H9 (cell line): ENCODE measurements around the gene EFCAB14. TPM values are rescaled to one million over a fixed set of nuclear protein-coding genes. Genes with fewer than 3 reads are reported as not detected.

Source experiments
- DNase-seq: peaks from one replicate; pipeline ENCODE4 v3.0.0-alpha.2; 2017
- H2AFZ ChIP-seq: one replicate; pipeline ENCODE4 v1.6.1; 2013; ENCODE audit warnings: mild to moderate bottlenecking, low read length, control low read depth, moderate library complexity
- H2AK5ac ChIP-seq: 2 replicates; pipeline ENCODE4 v1.6.1; 2013; ENCODE audit warnings: low read length, control low read depth, mixed read lengths; ENCODE audit not compliant: insufficient read length
- H2BK120ac ChIP-seq: one replicate; pipeline ENCODE4 v1.6.1; 2013; ENCODE audit warnings: low read depth, mild to moderate bottlenecking, low read length, control low read depth, inconsistent platforms; ENCODE audit not compliant: poor library complexity, severe bottlenecking
- H2BK12ac ChIP-seq: 2 replicates; pipeline ENCODE4 v1.6.1; 2013; ENCODE audit warnings: low read length, control low read depth, mixed read lengths, low read depth; ENCODE audit not compliant: insufficient read length
- H2BK15ac ChIP-seq: 2 replicates; pipeline ENCODE4 v1.6.1; 2013; ENCODE audit warnings: low read depth, low read length, control low read depth
- H2BK20ac ChIP-seq: one replicate; pipeline ENCODE4 v1.6.1; 2013; ENCODE audit warnings: low read depth, mild to moderate bottlenecking, low read length, control low read depth, inconsistent platforms; ENCODE audit not compliant: poor library complexity, severe bottlenecking
- H2BK5ac ChIP-seq: 2 replicates; pipeline ENCODE4 v1.6.1; 2013; ENCODE audit warnings: low read length, control low read depth, mixed read lengths; ENCODE audit not compliant: insufficient read length
- H3K14ac ChIP-seq: 2 replicates; pipeline ENCODE4 v1.6.1; 2013; ENCODE audit warnings: low read length, control low read depth; ENCODE audit not compliant: insufficient read depth
- H3K18ac ChIP-seq: 2 replicates; pipeline ENCODE4 v1.6.1; 2013; ENCODE audit warnings: low read depth, mild to moderate bottlenecking, mixed read lengths, low read length, control low read depth; ENCODE audit not compliant: insufficient read length
- H3K23ac ChIP-seq: 2 replicates; pipeline ENCODE4 v1.6.1; 2013; ENCODE audit warnings: low read length, control low read depth, mixed read lengths, low read depth; ENCODE audit not compliant: insufficient read length
- H3K23me2 ChIP-seq: 2 replicates; pipeline ENCODE4 v1.6.1; 2013; ENCODE audit warnings: low read depth, mild to moderate bottlenecking, mixed read lengths, low read length, control low read depth; ENCODE audit not compliant: insufficient read length, poor library complexity, severe bottlenecking
- H3K27ac ChIP-seq: 2 replicates; pipeline ENCODE4 v1.5.1; 2013; ENCODE audit warnings: low read length, control low read depth, mixed read lengths, low read depth; ENCODE audit not compliant: insufficient read length
- H3K27me3 ChIP-seq: 2 replicates; pipeline ENCODE4 v1.6.1; 2013; ENCODE audit warnings: low read length, control low read depth, inconsistent platforms; ENCODE audit not compliant: insufficient read depth
- H3K4ac ChIP-seq: 2 replicates; pipeline ENCODE4 v1.6.1; 2013; ENCODE audit warnings: low read depth, mild to moderate bottlenecking, control low read depth, inconsistent platforms, low read length, moderate library complexity
- H3K4me1 ChIP-seq: 2 replicates; pipeline ENCODE4 v1.6.1; 2013; ENCODE audit warnings: low read length, control low read depth, inconsistent platforms; ENCODE audit not compliant: insufficient read depth
- H3K4me2 ChIP-seq: 2 replicates; pipeline ENCODE4 v1.6.1; 2013; ENCODE audit warnings: low read length, control low read depth, mixed read lengths; ENCODE audit not compliant: insufficient read length, insufficient read depth
- H3K56ac ChIP-seq: 2 replicates; pipeline ENCODE4 v1.6.1; 2013; ENCODE audit warnings: low read depth, mild to moderate bottlenecking, mixed read lengths, low read length, control low read depth; ENCODE audit not compliant: insufficient read length
- H3K79me1 ChIP-seq: 2 replicates; pipeline ENCODE4 v1.6.1; 2013; ENCODE audit warnings: low read depth, mild to moderate bottlenecking, moderate library complexity, low read length, control low read depth, inconsistent platforms; ENCODE audit not compliant: insufficient read depth, poor library complexity, severe bottlenecking
- H3K79me2 ChIP-seq: 2 replicates; pipeline ENCODE4 v1.6.1; 2013; ENCODE audit warnings: low read length, control low read depth, inconsistent platforms; ENCODE audit not compliant: insufficient read depth
- H3K9ac ChIP-seq: 2 replicates; pipeline ENCODE4 v1.6.1; 2013; ENCODE audit warnings: low read length, control low read depth, mixed read lengths; ENCODE audit not compliant: insufficient read length; ENCODE audit errors: extremely low read depth
- H3K9me3 ChIP-seq: one replicate; pipeline ENCODE4 v1.6.1; 2013; ENCODE audit warnings: low read depth, low read length, inconsistent platforms; ENCODE audit not compliant: control insufficient read depth
- H3T11ph ChIP-seq: one replicate; pipeline ENCODE4 v1.6.1; 2013; ENCODE audit warnings: mild to moderate bottlenecking, low read length, control low read depth, inconsistent platforms
- H4K20me1 ChIP-seq: one replicate; pipeline ENCODE4 v1.6.1; 2013; ENCODE audit not compliant: control insufficient read depth, insufficient read length, insufficient read depth
- H4K5ac ChIP-seq: 2 replicates; pipeline ENCODE4 v1.6.1; 2013; ENCODE audit warnings: low read depth, mild to moderate bottlenecking, mixed read lengths, low read length, control low read depth; ENCODE audit not compliant: insufficient read length
- H4K8ac ChIP-seq: replicated peaks from 2 replicates; pipeline ENCODE4 v1.6.1; 2013; ENCODE audit warnings: low read length, control low read depth, mixed read lengths, low read depth; ENCODE audit not compliant: insufficient read length
- H4K91ac ChIP-seq: 2 replicates; pipeline ENCODE4 v1.6.1; 2013; ENCODE audit warnings: low read depth, mild to moderate bottlenecking, moderate library complexity, mixed read lengths, low read length, control low read depth; ENCODE audit not compliant: insufficient read length
- H3K27ac Mint-ChIP-seq, 3 experiments: 2 replicates in 2 of 3; 3 replicates in 1 of 3; pipeline ENCODE4 v1.8.0; 2020 to 2021; ENCODE audit warnings: mixed read lengths in 3 of 3, mild to moderate bottlenecking in 1 of 3, moderate library complexity in 1 of 3
- H3K27me3 Mint-ChIP-seq: 2 replicates; pipeline ENCODE4 v1.8.0; 2021; ENCODE audit warnings: low read depth, mild to moderate bottlenecking, moderate library complexity, mixed read lengths
- H3K36me3 Mint-ChIP-seq, 3 experiments: 2 replicates in 2 of 3; 3 replicates in 1 of 3; pipeline ENCODE4 v1.8.0; 2020 to 2021; ENCODE audit warnings: low read depth in 3 of 3, mixed read lengths in 3 of 3; ENCODE audit not compliant: insufficient read depth in 1 of 3
- H3K4me1 Mint-ChIP-seq, 2 experiments: 2 replicates each; pipeline ENCODE4 v1.8.0; 2020; ENCODE audit warnings: mixed read lengths in 2 of 2
- H3K4me3 Mint-ChIP-seq, 2 experiments: 2 replicates in 1 of 2; 3 replicates in 1 of 2; pipeline ENCODE4 v1.8.0; 2020 to 2021; ENCODE audit warnings: mild to moderate bottlenecking in 2 of 2, mixed read lengths in 2 of 2, moderate library complexity in 1 of 2
- H3K9me3 Mint-ChIP-seq, 2 experiments: 2 replicates in 1 of 2; 3 replicates in 1 of 2; pipeline ENCODE4 v1.8.0; 2020; ENCODE audit warnings: mild to moderate bottlenecking in 2 of 2, mixed read lengths in 2 of 2, moderate library complexity in 1 of 2
- CTCF ChIP-seq: fragments of 200-600 bp; sonication (generic); conservative IDR thresholded peaks from 3 replicates; pipeline ENCODE4 v1.8.0; 2021; ENCODE audit warnings: antibody characterized with exemption, mild to moderate bottlenecking
- WGBS: extraction: QIAGEN DNeasy Blood & Tissue Kit; methylation state at CpG from one replicate; pipeline ENCODE4 v1.1.7; 2013; ENCODE audit warnings: missing lambda C conversion rate, low lambda C conversion rate, mixed read lengths; ENCODE audit not compliant: insufficient read length; ENCODE audit errors: extremely low coverage; 5-methylcytosine and 5-hydroxymethylcytosine counted together
- total RNA-seq: library from RNA; stranded (reverse); gene quantifications from 2 replicates; pipeline ENCODE4 v1.2.1, GENCODE V29; 2021

EFCAB14 gene
- total RNA-seq, 1 experiment from 2014 or later: 42.2 TPM

GRCh38 chr1:46689356-46689755 is 29.6 kb downstream of the EFCAB14 start:
- Histone ChIP-seq H2BK12ac (no peak overlapping the region), H4K20me1 (no peaks in the 10 kb centered on the region), H3K56ac (no peak overlapping the region), H3K79me2 (no peaks in the 10 kb centered on the region), H3K4me2 (no peak overlapping the region), H3K9ac (no peak overlapping the region), H2AK5ac (no peak overlapping the region), H4K5ac (no peak overlapping the region), H2BK20ac (no peak overlapping the region), H2AFZ (no peak overlapping the region), H3K4me1 (no peaks in the 10 kb centered on the region), H3K23ac (no peak overlapping the region), H4K91ac (no peak overlapping the region), H3K27ac (no peak overlapping the region), H3K4ac (no peak overlapping the region), H2BK120ac (no peak overlapping the region), H3K79me1 (no peaks in the 10 kb centered on the region), H2BK15ac (no peak overlapping the region), H3K23me2 (no peaks in the 10 kb centered on the region), H3T11ph (no peak overlapping the region), H3K18ac (no peak overlapping the region), H4K8ac (no peak overlapping the region), H3K27me3 (no peaks in the 10 kb centered on the region), H2BK5ac (no peak overlapping the region), H3K9me3 (no peaks in the 10 kb centered on the region), H3K14ac (no peak overlapping the region)
- Mint-ChIP-seq H3K4me3 (no peak overlapping the region), H3K4me1 (no peaks in the 10 kb centered on the region), H3K27ac (peak overlapping the region in 2 of 3 experiments; percentile 37 to 66; a peak in 2 of 7 replicates), H3K27me3 (no peaks in the 10 kb centered on the region), H3K9me3 (no peaks in the 10 kb centered on the region), H3K36me3 (peaks cover 10 to 71% (median 62%) of the 10 kb centered on the region in 3 experiments; a peak in 6 of 7 replicates)
- TF ChIP-seq CTCF: no peak
- DNase-seq: no peak
- whole genome bisulfite sequencing: no CpG with 5 or more reads among the region's 2 CpGs
